ENCODE data around the gene ZNF653. TPM values are rescaled to one million over a fixed set of nuclear protein-coding genes. Genes with fewer than 3 reads are reported as not detected.

ZNF653 gene
- total and polyA plus RNA-seq, 2 of the 8 experiments (the other 6 are each of a cell fraction or from before 2014, with no cell fraction given) = 7.0 to 7.9 TPM

- peak; percentile 73 to 83 for TF ChIP-seq RAD21 (IDR thresholded peaks at IDR 0.05 in 1 of 2, conservative IDR thresholded peaks at IDR 0.05 in 1 of 2; ENCODE audit: low read depth in 2 of 2, low read length in 2 of 2)
- TF ChIP-seq JUN (IDR thresholded peaks at IDR 0.05; ENCODE audit: low read depth, low read length) = no peak
These were observed 46.1 kb upstream of the ZNF653 start (continued) for GRCh38 chr19:11551603-11552235.
